Vagina (tissue), 2 donors: ENCODE measurements around the gene APBA1.

ENCODE experiments used
- CTCF ChIP-seq, 3 experiments: fragments of 450-650 bp in 2 of 3; fragments of 200-600 bp in 1 of 3; sonication (generic) in 1 of 3; IDR thresholded peaks; one replicate each; pipeline ENCODE4 v1.5.1; 2017 to 2019; ENCODE audit warnings: antibody characterized with exemption in 3 of 3, mild to moderate bottlenecking in 2 of 3, moderate library complexity in 2 of 3
- POLR2A ChIP-seq, 2 donors: fragments of 450-650 bp; IDR thresholded peaks; one replicate each; pipeline ENCODE4 v1.6.1; 2017; ENCODE audit warnings: antibody characterized with exemption in 2 of 2, mild to moderate bottlenecking in 2 of 2, moderate library complexity in 2 of 2

GRCh38 chr9:69456201-69456600 lies 216.0 kb downstream of the APBA1 start:
- TF ChIP-seq CTCF (IDR thresholded peaks at IDR 0.05) (no peak), POLR2A (IDR thresholded peaks at IDR 0.05) (no peak)
